Measurements from ENCODE around the gene EXOSC5.

EXOSC5 gene

GRCh38 chr19:41339936-41340335, 57.2 kb downstream of the EXOSC5 start:
- DNase-seq = no peak

Data from SHP77 (cell line).